GM12878 (cell line): ENCODE results near the gene HINT2. TPM values are rescaled to one million over a fixed set of nuclear protein-coding genes. Genes with fewer than 3 reads are reported as not detected.

Source experiments
- ATAC-seq: fragments of 200-7000 bp; cut with Tn5 transposase; 3 replicates; pipeline ENCODE4 v1.9.1; 2020; ENCODE audit warnings: mild to moderate bottlenecking, moderate library complexity
- BruUV-seq: library from RNA; stranded (reverse); fragments of 400-500 nt; replicated peaks from 2 replicates; lab custom pipeline; 2021; lab: Mats Ljungman, UMichigan
- CTCF ChIA-PET: fragments of 300-600 bp; sonication (Branson Sonifier 250); formaldehyde crosslinking; extraction: SDS; loops from one replicate; lab custom pipeline; 2021; ENCODE audit warnings: inconsistent platforms; lab: Yijun Ruan, JAX
- POLR2A ChIA-PET: fragments of 350-600 bp; formaldehyde crosslinking; extraction: SDS; loops from one replicate; lab custom pipeline; 2021; ENCODE audit warnings: inconsistent platforms; lab: Charles Lee
- RAD21 ChIA-PET: fragments of 300-600 bp; sonication (Branson Sonifier 250); formaldehyde crosslinking; loops from one replicate; lab custom pipeline; 2023; ENCODE audit warnings: antibody characterized with exemption; ENCODE audit not compliant: unreplicated experiment; lab: Charles Lee
- SMC1A ChIA-PET: fragments of 300-600 bp; sonication (Branson Sonifier 250); formaldehyde crosslinking; loops from one replicate; lab custom pipeline; 2023; ENCODE audit not compliant: unreplicated experiment, uncharacterized antibody; lab: Charles Lee
- DNase-seq: peaks from one replicate; pipeline ENCODE4 v3.0.0-alpha.2; 2011; ENCODE audit warnings: low read depth, low spot score
- FAIRE-seq: peaks from 3 replicates; lab custom pipeline; 2011; peaks lifted over from hg19 to GRCh38; lab: Jason Lieb, UNC
- H2AFZ ChIP-seq: 2 replicates; pipeline ENCODE4 v1.6.0; 2011; ENCODE audit warnings: low read depth, low read length, control low read depth; ENCODE audit not compliant: control insufficient read depth
- H3K27ac ChIP-seq: 2 replicates; pipeline ENCODE4 v1.5.1; 2011; ENCODE audit warnings: control low read depth; ENCODE audit not compliant: control insufficient read depth, insufficient read depth
- H3K27me3 ChIP-seq, 2 experiments: replicated peaks in 1 of 2; 2 replicates each; pipeline versions ENCODE4 v1.6.0 to v1.6.1; 2011; ENCODE audit warnings: low read length in 1 of 2; ENCODE audit not compliant: control insufficient read depth in 2 of 2, insufficient read depth in 2 of 2
- H3K36me3 ChIP-seq, 2 experiments: 2 replicates each; pipeline ENCODE4 v1.5.1; 2011; ENCODE audit warnings: low read length in 1 of 2; ENCODE audit not compliant: control insufficient read depth in 2 of 2, insufficient read depth in 2 of 2
- H3K4me1 ChIP-seq: 2 replicates; pipeline ENCODE4 v1.6.1; 2011; ENCODE audit warnings: mild to moderate bottlenecking, low read length, moderate library complexity, mixed read lengths; ENCODE audit not compliant: control insufficient read depth, insufficient read depth
- H3K4me2 ChIP-seq: 2 replicates; pipeline ENCODE4 v1.6.0; 2011; ENCODE audit warnings: control low read depth; ENCODE audit not compliant: control insufficient read depth, insufficient read depth
- H3K4me3 ChIP-seq: fragments of 200-600 bp; sonication (generic); 2 replicates; pipeline ENCODE4 v1.5.1; 2016
- H3K79me2 ChIP-seq: 2 replicates; pipeline ENCODE4 v1.6.0; 2011; ENCODE audit warnings: low read length; ENCODE audit not compliant: control insufficient read depth, insufficient read depth
- H3K9ac ChIP-seq: 2 replicates; pipeline ENCODE4 v1.8.0; 2011; ENCODE audit warnings: low read length, control low read depth, mixed read lengths; ENCODE audit not compliant: control insufficient read depth, insufficient read depth
- H3K9me3 ChIP-seq: replicated peaks from 3 replicates; pipeline ENCODE4 v1.5.1; 2011; ENCODE audit warnings: mild to moderate bottlenecking, low read length; ENCODE audit not compliant: control insufficient read depth, insufficient read depth
- H4K20me1 ChIP-seq: 2 replicates; pipeline ENCODE4 v1.6.0; 2011; ENCODE audit not compliant: control insufficient read depth, insufficient read depth
- CEBPZ ChIP-seq: fragments of 150-350 bp; IDR thresholded peaks from 2 replicates; pipeline ENCODE4 v1.6.1; 2016; ENCODE audit warnings: low read depth, low read length
- GATAD2B ChIP-seq: fragments of 450-650 bp; conservative IDR thresholded peaks from 2 replicates; pipeline ENCODE4 v1.6.1; 2017; ENCODE audit warnings: low read depth, mild to moderate bottlenecking, moderate library complexity
- IKZF2 ChIP-seq, 2 experiments: fragments of 450-650 bp; IDR thresholded peaks; 2 replicates each; pipeline ENCODE4 v1.6.1; 2017; ENCODE audit warnings: mild to moderate bottlenecking in 2 of 2, moderate library complexity in 2 of 2
- KAT2A ChIP-seq: conservative IDR thresholded peaks from 2 replicates; pipeline ENCODE4 v1.6.1; 2011; ENCODE audit warnings: low read depth, low read length; ENCODE audit not compliant: control insufficient read depth
- MEF2B ChIP-seq: fragments of 450-650 bp; IDR thresholded peaks from 2 replicates; pipeline ENCODE4 v1.6.1; 2018; ENCODE audit warnings: mild to moderate bottlenecking, moderate library complexity; ENCODE audit not compliant: partially characterized antibody, poor library complexity, severe bottlenecking
- MYC ChIP-seq: IDR thresholded peaks from 2 replicates; pipeline ENCODE4 v1.6.1; 2011; ENCODE audit warnings: mild to moderate bottlenecking, low read length, moderate library complexity, inconsistent platforms; ENCODE audit not compliant: insufficient read depth, insufficient replicate concordance, insufficient read length, severe bottlenecking
- NBN ChIP-seq: fragments of 450-650 bp; IDR thresholded peaks from 2 replicates; pipeline ENCODE4 v1.6.1; 2016
- PBX3 ChIP-seq: IDR thresholded peaks from 2 replicates; pipeline ENCODE4 v1.6.1; 2011; ENCODE audit warnings: mild to moderate bottlenecking, low read depth, low read length, moderate library complexity; ENCODE audit not compliant: insufficient replicate concordance
- PKNOX1 ChIP-seq: fragments of 450-650 bp; IDR thresholded peaks from 2 replicates; pipeline ENCODE4 v1.6.1; 2016; ENCODE audit warnings: mild to moderate bottlenecking
- POLR2AphosphoS2 ChIP-seq: IDR thresholded peaks from 2 replicates; pipeline ENCODE4 v1.6.1; 2011; ENCODE audit warnings: low read depth, mild to moderate bottlenecking, low read length, improper control_type of control experiment, moderate library complexity
- POU2F2 ChIP-seq: IDR thresholded peaks from 3 replicates; pipeline ENCODE4 v1.6.1; 2011; ENCODE audit warnings: low read depth, mild to moderate bottlenecking, low read length, borderline replicate concordance
- RUNX3 ChIP-seq: IDR thresholded peaks from 2 replicates; pipeline ENCODE4 v1.6.1; 2012; ENCODE audit warnings: low read length, inconsistent platforms
- SREBF2 ChIP-seq: IDR thresholded peaks from 2 replicates; pipeline ENCODE4 v1.6.1; 2012; ENCODE audit warnings: mild to moderate bottlenecking, low read length
- ZBTB33 ChIP-seq: fragments of 450-650 bp; IDR thresholded peaks from 2 replicates; pipeline ENCODE4 v1.6.1; 2017; ENCODE audit warnings: mild to moderate bottlenecking
- ZSCAN29 ChIP-seq: fragments of 450-650 bp; IDR thresholded peaks from 2 replicates; pipeline ENCODE4 v1.6.1; 2017; ENCODE audit warnings: mild to moderate bottlenecking, moderate library complexity
- WGBS: methylation state at CpG from one replicate; pipeline ENCODE4 v1.1.6; 2016; ENCODE audit warnings: low lambda C conversion rate; ENCODE audit not compliant: insufficient replicate concordance, insufficient coverage; ENCODE audit errors: missing lambda C conversion rate; 5-methylcytosine and 5-hydroxymethylcytosine counted together
- in situ Hi-C: fragments of 300-500 bp; cut with MboI; formaldehyde crosslinking; loops from 9 replicates; pipeline ENCODE4 v1.14.3; 2018; ENCODE audit warnings: mixed read lengths
- intact Hi-C: fragments of 100-400 bp; cut with micrococcal nuclease; formaldehyde crosslinking; loops from one replicate; pipeline ENCODE4 v1.14.2; 2022; ENCODE audit not compliant: unreplicated experiment
- polyA plus RNA-seq, 11 experiments: library from polyadenylated mRNA; depleted of rRNA in 4 of 11; unstranded in 6 of 11; stranded (reverse) in 5 of 11; fragments of >200 nt; fragmentation: Nextera tagmentation in 4 of 11; fragmentation: Illumina TruSeq in 1 of 11; extraction: Ambion mirVana in 4 of 11; extraction: Trizol in 1 of 11; gene quantifications; 1 replicate in 1 of 11; 2 replicates in 10 of 11; pipeline versions ENCODE4 v1.2.1 to v1.2.3, GENCODE V29; 2011 to 2016; ENCODE audit warnings: inconsistent platforms in 2 of 11, missing spikeins in 2 of 11, low read depth in 1 of 11
- total RNA-seq, 4 experiments: library from RNA; depleted of rRNA in 3 of 4; stranded (reverse); fragments of >200 nt in 3 of 4; fragmentation: Illumina TruSeq in 1 of 4; extraction: Trizol in 1 of 4; gene quantifications; 2 replicates each; pipeline versions ENCODE4 v1.2.1 to v1.2.3, GENCODE V29; 2013 to 2021

Gene HINT2
- total and polyA plus RNA-seq, 10 of the 15 experiments (the other 5 are each of a cell fraction or from before 2014, with no cell fraction given), result 12.1 to 144 (median 51.7) TPM

GRCh38 chr9:35842020-35842745 is 27.3 kb upstream of the HINT2 start:
- Histone ChIP-seq H2AFZ (peak overlapping the region; percentile 21; the same call in 1 of the 2 replicates), H3K4me1 (peaks cover 67% of the 10 kb centered on the region), H3K27ac (peak overlapping the region; percentile 75), H3K9ac (no peak overlapping the region), H3K9me3 (no peaks in the 10 kb centered on the region), H3K27me3 (no peaks in the 10 kb centered on the region), H4K20me1 (no peaks in the 10 kb centered on the region), H3K4me3 (no peak overlapping the region), H3K36me3 (no peaks in the 10 kb centered on the region), H3K79me2 (no peaks in the 10 kb centered on the region), H3K4me2 (peak overlapping the region; percentile 67)
- no TSS peak for BruUV-seq
- WGBS, result 79% methylated on average over 17 of the region's 17 CpGs
- intact Hi-C loops, result loop anchor here (1.0 kb wide), 1 partner anchor 8 kb away; no protein-coding TSS in a partner anchor
- ChIA-PET SMC1A (interaction anchor here (0.7 to 7.9 kb wide), 3 partner anchors 8 to 184 kb away, joined by 3 to 118 read pairs (median 3); no protein-coding TSS in a partner anchor), RAD21 (interaction anchor here (0.9 to 4.7 kb wide), 4 partner anchors 8 to 40 kb away, joined by 3 to 41 read pairs (median 4); no protein-coding TSS in a partner anchor), POLR2A (interaction anchor here (0.6 to 8.0 kb wide), 3 partner anchors 9 to 414 kb away, joined by 8 to 80 read pairs (median 9); partner anchors contain the start of gene SPAG8), CTCF (interaction anchor here (0.9 to 5.4 kb wide), 4 partner anchors 8 to 28 kb away, joined by 3 to 49 read pairs (median 7); partner anchors contain the start of genes FAM221B, HINT2 and TMEM8B)
- in situ Hi-C loops, result no loop called here
- ATAC-seq, result peak; percentile 50
- no peak for DNase-seq
- FAIRE-seq, result no peak
- no peak for TF ChIP-seq SREBF2
- no peak for TF ChIP-seq NBN
- TF ChIP-seq MEF2B, result peak; percentile 52
- 0 out of 2 replicates have a peak, but pooled peaks have one; percentile 7 for TF ChIP-seq ZBTB33
- TF ChIP-seq PKNOX1, result no peak
- no peak for TF ChIP-seq RUNX3
- TF ChIP-seq PBX3, result no peak
- TF ChIP-seq POLR2AphosphoS2, result no peak
- no peak for TF ChIP-seq GATAD2B
- TF ChIP-seq POU2F2, result no peak
- no peak for TF ChIP-seq CEBPZ
- TF ChIP-seq ZSCAN29, result no peak
- TF ChIP-seq MYC, result no peak
- 0 out of 4 replicates have a peak, but pooled peaks of 1 of the 2 experiments have one; percentile 13 for TF ChIP-seq IKZF2 (IDR thresholded peaks at IDR 0.05)
- no peak for TF ChIP-seq KAT2A
